Breast epithelium (tissue), 3 donors: ENCODE measurements around the gene CAPN1.

ENCODE experiments used
- CTCF ChIP-seq, 3 donors: fragments of 450-650 bp; IDR thresholded peaks; one replicate each; pipeline ENCODE4 v1.5.1; 2016 to 2017; ENCODE audit warnings: antibody characterized with exemption in 3 of 3, mild to moderate bottlenecking in 3 of 3, moderate library complexity in 3 of 3
- POLR2A ChIP-seq: fragments of 450-650 bp; IDR thresholded peaks from one replicate; pipeline ENCODE4 v1.6.1; 2016; ENCODE audit warnings: antibody characterized with exemption, mild to moderate bottlenecking, moderate library complexity
- POLR2AphosphoS5 ChIP-seq, 3 donors: sonication (generic); formaldehyde crosslinking; IDR thresholded peaks; one replicate each; pipeline ENCODE4 v1.6.1; 2017; ENCODE audit warnings: antibody characterized with exemption in 3 of 3

GRCh38 chr11:65217441-65218423 lies 36.0 kb downstream of the CAPN1 start:
- TF ChIP-seq POLR2AphosphoS5 (IDR thresholded peaks at IDR 0.05) (no peak), CTCF (IDR thresholded peaks at IDR 0.05) (no peak), POLR2A (no peak)
